Heart left ventricle (tissue), 16 donors: ENCODE data around the gene CXCL12. TPM values are rescaled to one million over a fixed set of nuclear protein-coding genes. Genes with fewer than 3 reads are reported as not detected.

Experiments
- ATAC-seq, 4 donors: fragments of 200-7000 bp; cut with Tn5 transposase; one replicate each; pipeline ENCODE4 v1.9.1; 2020 to 2022; ENCODE audit warnings: moderate library complexity in 4 of 4, mild to moderate bottlenecking in 3 of 4, moderate number of reproducible peaks in 1 of 4
- DNase-seq, 5 donors: peaks; one replicate each; pipeline ENCODE4 v3.0.0-alpha.2; 2020
- H3K27ac ChIP-seq, 12 donors: fragments of 200-600 bp; sonication (generic) in 4 of 12; one replicate each; pipeline versions ENCODE4 v1.5.0 to v1.8.0; 2016 to 2022; ENCODE audit warnings: mild to moderate bottlenecking in 2 of 12
- H3K27me3 ChIP-seq, 9 donors: fragments of 200-600 bp; sonication (generic) in 2 of 9; one replicate each; pipeline versions ENCODE4 v1.5.1 to v1.8.0; 2016 to 2022; ENCODE audit warnings: mild to moderate bottlenecking in 3 of 9
- H3K36me3 ChIP-seq, 9 donors: fragments of 200-600 bp; sonication (generic) in 2 of 9; one replicate each; pipeline versions ENCODE4 v1.5.0 to v1.8.0; 2018 to 2022; ENCODE audit warnings: mild to moderate bottlenecking in 2 of 9
- H3K4me1 ChIP-seq, 12 donors: fragments of 200-600 bp; sonication (generic) in 4 of 12; one replicate each; pipeline versions ENCODE4 v1.5.0 to v1.8.0; 2016 to 2022; ENCODE audit warnings: mild to moderate bottlenecking in 3 of 12
- H3K4me3 ChIP-seq, 12 donors: fragments of 200-600 bp; sonication (generic) in 4 of 12; one replicate each; pipeline versions ENCODE4 v1.5.0 to v1.8.0; 2017 to 2022; ENCODE audit warnings: mild to moderate bottlenecking in 9 of 12, moderate library complexity in 4 of 12
- H3K9me3 ChIP-seq, 12 donors: fragments of 200-600 bp; sonication (generic) in 4 of 12; one replicate each; pipeline versions ENCODE4 v1.5.0 to v1.8.0; 2016 to 2022; ENCODE audit warnings: mild to moderate bottlenecking in 1 of 12
- POLR2A ChIP-seq, 2 donors: fragments of 450-650 bp; IDR thresholded peaks; one replicate each; pipeline ENCODE4 v1.6.1; 2017; ENCODE audit warnings: antibody characterized with exemption in 2 of 2, mild to moderate bottlenecking in 2 of 2, moderate library complexity in 2 of 2
- WGBS, 4 donors: extraction: QIAGEN DNeasy Blood & Tissue Kit in 2 of 4; methylation state at CpG; one replicate each; pipeline versions ENCODE4 v1.1.5 to v1.1.7; 2013 to 2018; 5-methylcytosine and 5-hydroxymethylcytosine counted together
- intact Hi-C, 10 donors: fragments of 100-400 bp; cut with DNase I; formaldehyde crosslinking; loops; one replicate each; pipeline versions ENCODE4 v1.11.1 to v1.14.2; 2022
- polyA plus RNA-seq, 2 donors: library from polyadenylated mRNA; stranded (reverse); fragments of 200-250 nt; gene quantifications; one replicate each; pipeline ENCODE4 v1.2.3, GENCODE V29; 2013
- total RNA-seq, 9 donors: library from RNA; depleted of rRNA in 2 of 9; stranded (reverse); fragments of >200 nt in 2 of 9; fragmentation: NEBNext Ultra II Directional in 3 of 9; extraction: Animal tissue kit (Norgen Biotek cat#: 25700) in 3 of 9; gene quantifications; one replicate each; pipeline versions ENCODE4 v1.1.0 to v1.2.4, GENCODE V29; 2016 to 2023
- TF ChIP-seq, protein P1 (sequence below), 12 donors: fragments of 200-600 bp; sonication (generic) in 4 of 12; IDR thresholded peaks; one replicate each; pipeline versions ENCODE4 v1.5.0 to v1.8.0; 2018 to 2022; ENCODE audit warnings: antibody characterized with exemption in 12 of 12, mild to moderate bottlenecking in 5 of 12
- donor health status: ischemic (EF 13 %, LVEDD 7.1; RV severe dilation, severe dysfunction).
- donor health status: healthy with polysubstance abuse.
- donor health status: DM: no; HTN: yes; CAD: no.
- donor health status: DM: no; HTN: no; CAD: no.
- donor health status: ischemic (EF 25% LVEDD 6.9; RV normal size, moderate dysfunction).
- donor health status: ischemic (EF 25% LVEDD 5.7; RV mildly dilated, moderate dysfunction).
- donor health status: healthy.
- donor health status: DM: yes; HTN: yes; CAD: no.
- donor health status: ischemic (EF 35%, LVEDD 5.7; RV mildly dilated, moderate dysfunction).
- donor health status: nonischemic (EF 11% LVEDD 7.7; RV severe dilation, severe dysfunction).
- donor health status: DM: yes; HTN: yes; CAD: no.
- donor health status: PGD.
- donor health status: ischemic (EF 29% LVEDD 5.4; RV normal size, mild dysfunction).
- donor health status: nonischemic (EF 23%, LVEDD 6.1; RV moderate dilation, normal function).

Gene CXCL12
- total and polyA plus RNA-seq, 11 donors: 56.4 to 203 (median 125) TPM

GRCh38 chr10:44397476-44398225 is 12.8 kb upstream of the CXCL12 start:
- Histone ChIP-seq H3K4me1 (peaks cover 0 to 6% (median 0%) of the 10 kb centered on the region in 12 donors), H3K27me3 (no peaks in the 10 kb centered on the region), H3K36me3 (no peaks in the 10 kb centered on the region), H3K9me3 (no peaks in the 10 kb centered on the region), H3K27ac (no peak overlapping the region), H3K4me3 (no peak overlapping the region)
- DNase-seq (no peak), ATAC-seq (no peak)
- 88 to 92% (median 88%) methylated on average over 5 to 6 of the region's 6 CpGs for WGBS, 4 donors
- no peak for TF ChIP-seq POLR2A (IDR thresholded peaks at IDR 0.05)
- TF ChIP-seq, protein P1, sequence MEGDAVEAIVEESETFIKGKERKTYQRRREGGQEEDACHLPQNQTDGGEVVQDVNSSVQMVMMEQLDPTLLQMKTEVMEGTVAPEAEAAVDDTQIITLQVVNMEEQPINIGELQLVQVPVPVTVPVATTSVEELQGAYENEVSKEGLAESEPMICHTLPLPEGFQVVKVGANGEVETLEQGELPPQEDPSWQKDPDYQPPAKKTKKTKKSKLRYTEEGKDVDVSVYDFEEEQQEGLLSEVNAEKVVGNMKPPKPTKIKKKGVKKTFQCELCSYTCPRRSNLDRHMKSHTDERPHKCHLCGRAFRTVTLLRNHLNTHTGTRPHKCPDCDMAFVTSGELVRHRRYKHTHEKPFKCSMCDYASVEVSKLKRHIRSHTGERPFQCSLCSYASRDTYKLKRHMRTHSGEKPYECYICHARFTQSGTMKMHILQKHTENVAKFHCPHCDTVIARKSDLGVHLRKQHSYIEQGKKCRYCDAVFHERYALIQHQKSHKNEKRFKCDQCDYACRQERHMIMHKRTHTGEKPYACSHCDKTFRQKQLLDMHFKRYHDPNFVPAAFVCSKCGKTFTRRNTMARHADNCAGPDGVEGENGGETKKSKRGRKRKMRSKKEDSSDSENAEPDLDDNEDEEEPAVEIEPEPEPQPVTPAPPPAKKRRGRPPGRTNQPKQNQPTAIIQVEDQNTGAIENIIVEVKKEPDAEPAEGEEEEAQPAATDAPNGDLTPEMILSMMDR (IDR thresholded peaks at IDR 0.05): no peak
- intact Hi-C loops: loop anchor here in 1 of 10 donors (5.0 kb wide), 1 partner anchor 455 kb away; no protein-coding TSS in a partner anchor

- Histone ChIP-seq H3K4me3 (no peak overlapping the region), H3K4me1 (peaks cover 0 to 6% (median 0%) of the 10 kb centered on the region in 12 donors), H3K9me3 (no peaks in the 10 kb centered on the region), H3K27me3 (no peaks in the 10 kb centered on the region), H3K27ac (no peak overlapping the region), H3K36me3 (no peaks in the 10 kb centered on the region)
- WGBS, 4 donors: 89 to 95% (median 92%) methylated on average over 7 of the region's 7 CpGs
- no peak for ATAC-seq
- TF ChIP-seq POLR2A (IDR thresholded peaks at IDR 0.05): no peak
- TF ChIP-seq, protein P1 (IDR thresholded peaks at IDR 0.05): no peak
- intact Hi-C loops: loop anchor here in 1 of 10 donors (5.0 kb wide), 1 partner anchor 456 kb away; no protein-coding TSS in a partner anchor
- DNase-seq: no peak
Observed at GRCh38 chr10:44396671-44397191, 11.8 kb upstream of the CXCL12 start.

DNA sequence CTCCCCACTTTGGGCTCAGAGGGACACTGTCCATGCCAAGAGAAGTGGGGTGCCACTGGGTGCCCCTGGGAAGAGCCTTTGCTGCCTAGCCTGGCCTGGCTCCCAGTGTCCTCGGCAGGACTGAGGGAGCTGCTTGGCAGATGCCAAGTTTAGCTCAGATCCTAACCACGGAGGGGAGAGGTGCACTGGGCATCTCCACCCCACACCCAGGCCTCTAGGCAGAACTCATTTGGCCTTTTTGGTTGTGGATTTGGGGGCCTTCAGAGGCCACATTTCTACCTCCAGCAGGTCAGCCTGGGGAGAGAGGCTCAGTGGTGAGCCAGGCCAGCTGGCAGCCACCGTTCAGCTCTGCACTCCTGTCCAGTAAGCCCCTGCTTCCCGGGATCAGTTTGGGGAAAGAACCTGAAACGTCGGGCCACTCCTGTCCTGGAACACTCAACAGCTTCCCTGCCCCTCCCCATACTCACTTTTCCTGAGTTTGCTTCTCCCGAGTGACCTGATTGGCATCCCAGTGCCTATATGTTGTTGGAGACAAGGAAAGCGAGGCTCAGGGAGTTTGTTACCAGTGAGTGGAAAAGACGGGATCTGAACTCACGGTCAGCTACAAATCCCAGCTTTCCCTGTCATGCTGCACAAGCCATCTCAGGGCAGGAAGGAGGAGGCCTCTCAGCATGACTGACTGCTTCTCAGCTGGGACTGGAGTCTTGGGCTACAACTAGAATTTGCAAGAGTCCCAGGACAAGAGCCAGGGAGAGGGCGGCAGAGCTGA is 11.2 kb upstream of the CXCL12 start:
- Histone ChIP-seq H3K27me3 (no peaks in the 10 kb centered on the region), H3K4me1 (peaks cover 0 to 6% (median 0%) of the 10 kb centered on the region in 12 donors), H3K9me3 (no peaks in the 10 kb centered on the region), H3K27ac (no peak overlapping the region), H3K4me3 (no peak overlapping the region), H3K36me3 (no peaks in the 10 kb centered on the region)
- TF ChIP-seq, protein P1 (IDR thresholded peaks at IDR 0.05): no peak
- no peak for TF ChIP-seq POLR2A (IDR thresholded peaks at IDR 0.05)
- intact Hi-C loops: loop anchor here in 1 of 10 donors (5.0 kb wide), 1 partner anchor 456 kb away; no protein-coding TSS in a partner anchor
- ATAC-seq (peak in 1 of 4 donors; percentile 87), DNase-seq (peak in 1 of 5 donors; percentile 49)
- whole genome bisulfite sequencing, 4 donors: 73 to 83% (median 79%) methylated on average over 10 to 11 of the region's 11 CpGs

- Histone ChIP-seq H3K27ac (no peak overlapping the region), H3K27me3 (no peaks in the 10 kb centered on the region), H3K4me3 (no peak overlapping the region), H3K4me1 (peaks cover 0 to 6% (median 0%) of the 10 kb centered on the region in 12 donors), H3K36me3 (no peaks in the 10 kb centered on the region), H3K9me3 (no peaks in the 10 kb centered on the region)
- WGBS, 4 donors: 68 to 82% (median 74%) methylated on average over 5 of the region's 5 CpGs
- intact Hi-C loops: loop anchor here in 1 of 10 donors (5.0 kb wide), 1 partner anchor 457 kb away; no protein-coding TSS in a partner anchor
- ATAC-seq (no peak), DNase-seq (no peak)
- TF ChIP-seq, protein P1 (IDR thresholded peaks at IDR 0.05): no peak
- TF ChIP-seq POLR2A (IDR thresholded peaks at IDR 0.05): no peak
Observed at GRCh38 chr10:44395396-44395795, 10.5 kb upstream of the CXCL12 start.
